ENCODE measurements around the gene LMNA. TPM values are rescaled to one million over a fixed set of nuclear protein-coding genes. Genes with fewer than 3 reads are reported as not detected.

LMNA gene
- total RNA-seq, 1 experiment from 2014 or later = 112 TPM

DNA sequence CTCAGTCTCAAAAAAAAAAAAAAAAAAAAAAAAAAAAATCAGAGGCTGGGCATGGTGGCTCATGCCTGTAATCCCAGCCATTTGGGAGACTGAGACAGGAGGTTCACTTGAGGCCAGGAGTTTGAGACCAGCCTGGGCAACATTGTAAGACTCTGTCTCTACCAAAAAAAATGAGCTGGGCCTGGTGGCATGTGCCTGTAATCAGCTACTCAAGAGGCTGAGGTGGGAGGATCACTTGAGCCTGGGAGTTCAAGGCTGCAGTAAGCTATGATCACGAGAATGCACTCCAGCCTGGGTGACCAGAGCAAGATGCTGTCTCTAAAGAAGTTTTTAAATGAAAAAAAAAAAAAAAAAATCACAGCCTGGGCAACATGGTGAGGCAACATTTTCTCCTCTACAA is 49.2 kb downstream of the LMNA start:
- ChIA-PET POLR2A (interaction anchor here (0.6 to 0.7 kb wide), 2 partner anchors 49 to 72 kb away, joined by 3 to 4 read pairs; partner anchors contain the start of gene PMF1), CTCF (interaction anchor here (1.8 kb wide), 1 partner anchor 61 kb away, joined by 7 read pairs; no protein-coding TSS in a partner anchor)
- no peaks in the 10 kb centered on the region for H3K27me3 ChIP-seq (replicated peaks; ENCODE audit: control insufficient read depth, insufficient read depth, low read length)
- H3K27ac Mint-ChIP-seq (ENCODE audit: unreplicated experiment) = no peak overlapping the region
- no peaks in the 10 kb centered on the region for H3K27me3 Mint-ChIP-seq (ENCODE audit: insufficient read depth, unreplicated experiment)
- no peak for DNase-seq
- peaks cover 6% of the 10 kb centered on the region for H3K9me3 Mint-ChIP-seq (ENCODE audit: unreplicated experiment)
- no peak overlapping the region for H3K4me3 ChIP-seq (ENCODE audit: low read depth, low read length)
- H3K4me1 ChIP-seq = no peaks in the 10 kb centered on the region
- H3K4me3 Mint-ChIP-seq (ENCODE audit: unreplicated experiment) = no peak overlapping the region
- peaks cover 2% of the 10 kb centered on the region; the same call in 1 of the 2 replicates for H3K9me3 ChIP-seq
- TF ChIP-seq, protein P1, sequence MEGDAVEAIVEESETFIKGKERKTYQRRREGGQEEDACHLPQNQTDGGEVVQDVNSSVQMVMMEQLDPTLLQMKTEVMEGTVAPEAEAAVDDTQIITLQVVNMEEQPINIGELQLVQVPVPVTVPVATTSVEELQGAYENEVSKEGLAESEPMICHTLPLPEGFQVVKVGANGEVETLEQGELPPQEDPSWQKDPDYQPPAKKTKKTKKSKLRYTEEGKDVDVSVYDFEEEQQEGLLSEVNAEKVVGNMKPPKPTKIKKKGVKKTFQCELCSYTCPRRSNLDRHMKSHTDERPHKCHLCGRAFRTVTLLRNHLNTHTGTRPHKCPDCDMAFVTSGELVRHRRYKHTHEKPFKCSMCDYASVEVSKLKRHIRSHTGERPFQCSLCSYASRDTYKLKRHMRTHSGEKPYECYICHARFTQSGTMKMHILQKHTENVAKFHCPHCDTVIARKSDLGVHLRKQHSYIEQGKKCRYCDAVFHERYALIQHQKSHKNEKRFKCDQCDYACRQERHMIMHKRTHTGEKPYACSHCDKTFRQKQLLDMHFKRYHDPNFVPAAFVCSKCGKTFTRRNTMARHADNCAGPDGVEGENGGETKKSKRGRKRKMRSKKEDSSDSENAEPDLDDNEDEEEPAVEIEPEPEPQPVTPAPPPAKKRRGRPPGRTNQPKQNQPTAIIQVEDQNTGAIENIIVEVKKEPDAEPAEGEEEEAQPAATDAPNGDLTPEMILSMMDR (IDR thresholded peaks at IDR 0.05; ENCODE audit: insufficient read depth in 1 of 2, low read depth in 1 of 2, low read length in 1 of 2, severe bottlenecking in 1 of 2, unreplicated experiment in 1 of 2) = no peak
- no peaks in the 10 kb centered on the region for H3K36me3 ChIP-seq (ENCODE audit: control insufficient read depth, insufficient read depth, low read length)
- no peaks in the 10 kb centered on the region for H3K4me1 Mint-ChIP-seq (ENCODE audit: low read depth, unreplicated experiment)
- no peaks in the 10 kb centered on the region for H3K36me3 Mint-ChIP-seq (ENCODE audit: insufficient read depth, unreplicated experiment)
- intact Hi-C loops (cut with micrococcal nuclease; ENCODE audit: unreplicated experiment) = no loop called here
- no TSS peak for BruUV-seq (replicated peaks)

DNA sequence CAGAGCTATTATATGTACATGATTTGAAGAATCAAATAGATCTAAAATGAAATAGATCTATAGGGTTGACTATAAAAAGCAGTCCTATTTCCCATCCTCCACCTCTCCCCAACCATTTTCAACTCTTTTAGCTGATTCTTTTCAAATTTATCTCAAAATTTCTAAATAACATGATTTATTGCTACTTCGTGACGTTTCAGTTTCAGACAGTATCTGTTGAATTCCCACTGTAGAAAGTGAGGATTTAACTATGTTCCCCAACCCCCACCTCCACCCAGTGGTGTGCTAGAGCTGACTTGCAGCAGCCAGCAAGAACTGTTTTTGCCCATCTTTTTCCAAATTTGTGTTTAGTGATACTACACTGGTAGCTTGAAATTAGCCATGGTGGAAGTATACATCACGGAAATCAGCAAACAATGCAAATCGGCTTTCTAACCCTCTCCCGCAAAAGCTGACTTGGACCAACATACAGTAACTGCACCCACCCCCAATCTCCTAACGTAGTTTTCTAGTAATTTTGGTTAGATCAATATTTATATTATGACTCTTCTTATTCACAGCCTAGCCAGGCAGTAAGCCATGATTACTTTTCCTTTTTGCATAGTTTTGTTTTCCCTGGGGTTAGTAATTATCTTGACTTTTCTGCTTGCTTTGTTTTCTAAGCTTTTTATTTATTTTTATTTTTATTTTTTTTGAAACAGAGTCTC is 49.8 kb downstream of the LMNA start:
- TF ChIP-seq, protein P1 (IDR thresholded peaks at IDR 0.05; ENCODE audit: insufficient read depth in 1 of 2, low read depth in 1 of 2, low read length in 1 of 2, severe bottlenecking in 1 of 2, unreplicated experiment in 1 of 2) = no peak
- BruUV-seq (replicated peaks) = no TSS peak

DNA sequence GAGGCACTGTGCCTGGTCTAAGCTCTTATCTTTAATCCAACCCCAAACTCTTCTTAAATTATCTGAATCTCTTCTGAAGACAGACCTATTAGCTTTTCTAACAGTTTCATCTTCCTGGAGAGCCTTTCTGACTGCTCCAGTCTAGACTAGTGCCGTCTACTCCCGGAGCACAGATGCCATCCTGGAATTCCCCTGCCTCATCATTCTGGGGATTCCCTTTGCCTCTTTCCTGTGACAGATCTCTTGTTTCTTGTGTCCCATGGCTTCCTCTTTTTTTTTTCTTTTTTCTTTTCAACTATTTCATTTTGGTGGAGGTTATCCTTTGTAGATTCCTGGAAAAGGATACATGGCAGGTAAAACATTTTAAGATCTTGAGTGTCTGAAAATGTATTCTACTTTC is 50.6 kb downstream of the LMNA start:
- Histone ChIP-seq H3K4me1 (no peaks in the 10 kb centered on the region), H3K27me3 (replicated peaks; ENCODE audit: control insufficient read depth, insufficient read depth, low read length) (no peaks in the 10 kb centered on the region), H3K4me3 (ENCODE audit: low read depth, low read length) (no peak overlapping the region), H3K36me3 (ENCODE audit: control insufficient read depth, insufficient read depth, low read length) (no peaks in the 10 kb centered on the region), H3K9me3 (peaks cover 2% of the 10 kb centered on the region; the same call in 1 of the 2 replicates)
- Mint-ChIP-seq H3K4me3 (ENCODE audit: unreplicated experiment) (no peak overlapping the region), H3K27ac (ENCODE audit: unreplicated experiment) (no peak overlapping the region), H3K27me3 (ENCODE audit: insufficient read depth, unreplicated experiment) (no peaks in the 10 kb centered on the region), H3K36me3 (ENCODE audit: insufficient read depth, unreplicated experiment) (no peaks in the 10 kb centered on the region), H3K9me3 (ENCODE audit: unreplicated experiment) (peaks cover 6% of the 10 kb centered on the region), H3K4me1 (ENCODE audit: low read depth, unreplicated experiment) (no peaks in the 10 kb centered on the region)
- TF ChIP-seq, protein P1 (IDR thresholded peaks at IDR 0.05; ENCODE audit: insufficient read depth in 1 of 2, low read depth in 1 of 2, low read length in 1 of 2, severe bottlenecking in 1 of 2, unreplicated experiment in 1 of 2) = no peak
- ChIA-PET CTCF (interaction anchor here (1.8 kb wide), 1 partner anchor 60 kb away, joined by 7 read pairs; no protein-coding TSS in a partner anchor), POLR2A (no interaction called here)
- BruUV-seq (replicated peaks) = no TSS peak
- intact Hi-C loops (cut with micrococcal nuclease; ENCODE audit: unreplicated experiment) = no loop called here
- DNase-seq = no peak

More for the DNA sequence above, 49.8 kb downstream of the LMNA start:
- H3K36me3 Mint-ChIP-seq (ENCODE audit: insufficient read depth, unreplicated experiment) = no peaks in the 10 kb centered on the region
- no peak overlapping the region for H3K27ac Mint-ChIP-seq (ENCODE audit: unreplicated experiment)
- ChIA-PET CTCF (interaction anchor here (1.8 kb wide), 1 partner anchor 61 kb away, joined by 7 read pairs; no protein-coding TSS in a partner anchor), POLR2A (interaction anchor here (0.6 to 0.7 kb wide), 2 partner anchors 49 to 72 kb away, joined by 3 to 4 read pairs; partner anchors contain the start of gene PMF1)
- no peak for DNase-seq
- H3K9me3 Mint-ChIP-seq (ENCODE audit: unreplicated experiment) = peaks cover 6% of the 10 kb centered on the region
- Histone ChIP-seq H3K36me3 (ENCODE audit: control insufficient read depth, insufficient read depth, low read length) (no peaks in the 10 kb centered on the region), H3K9me3 (peaks cover 2% of the 10 kb centered on the region; the same call in 1 of the 2 replicates), H3K4me3 (ENCODE audit: low read depth, low read length) (no peak overlapping the region), H3K27me3 (replicated peaks; ENCODE audit: control insufficient read depth, insufficient read depth, low read length) (no peaks in the 10 kb centered on the region), H3K4me1 (no peaks in the 10 kb centered on the region)
- H3K27me3 Mint-ChIP-seq (ENCODE audit: insufficient read depth, unreplicated experiment) = no peaks in the 10 kb centered on the region
- intact Hi-C loops (cut with micrococcal nuclease; ENCODE audit: unreplicated experiment) = no loop called here
- H3K4me1 Mint-ChIP-seq (ENCODE audit: low read depth, unreplicated experiment) = no peaks in the 10 kb centered on the region
- no peak overlapping the region for H3K4me3 Mint-ChIP-seq (ENCODE audit: unreplicated experiment)
